Activated CD8-positive, alpha-beta T cell treated with anti-CD3 and anti-CD28 coated beads for 36 hours (primary cell): ENCODE data around the gene ATP5MC3. TPM values are rescaled to one million over a fixed set of nuclear protein-coding genes. Genes with fewer than 3 reads are reported as not detected.
"Not testable (repeated sequence)": the region's sequence is repeated elsewhere in the genome, so short reads cannot be mapped to it uniquely, and the experiment has no call there.

ENCODE experiments used
- ATAC-seq: fragments of 200-7000 bp; cut with Tn5 transposase; one replicate; pipeline ENCODE4 v1.10.0; 2021; ENCODE audit warnings: mild to moderate bottlenecking, moderate library complexity
- CTCF ChIA-PET: fragments of 350-600 bp; sonication (Branson Sonifier 250); formaldehyde crosslinking; loops from one replicate; lab custom pipeline; 2021; ENCODE audit warnings: antibody characterized with exemption; lab: Charles Lee
- POLR2A ChIA-PET: fragments of 350-600 bp; sonication (Branson Sonifier 250); formaldehyde crosslinking; loops from one replicate; lab custom pipeline; 2021; ENCODE audit warnings: antibody characterized with exemption; lab: Charles Lee
- DNase-seq: peaks from one replicate; pipeline ENCODE4 v3.0.0-alpha.2; 2020
- H3K27ac Mint-ChIP-seq: one replicate; pipeline ENCODE4 v1.8.0; 2021; ENCODE audit warnings: mild to moderate bottlenecking, mixed read lengths
- H3K27me3 Mint-ChIP-seq: one replicate; pipeline ENCODE4 v1.8.0; 2021; ENCODE audit warnings: mixed read lengths
- H3K36me3 Mint-ChIP-seq: one replicate; pipeline ENCODE4 v1.8.0; 2021; ENCODE audit warnings: low read depth, mixed read lengths
- H3K4me1 Mint-ChIP-seq: one replicate; pipeline ENCODE4 v1.8.0; 2021; ENCODE audit warnings: low read depth, mixed read lengths
- H3K4me3 Mint-ChIP-seq: one replicate; pipeline ENCODE4 v1.8.0; 2021; ENCODE audit warnings: mild to moderate bottlenecking, moderate library complexity, mixed read lengths
- H3K9me3 Mint-ChIP-seq: one replicate; pipeline ENCODE4 v1.8.0; 2021; ENCODE audit warnings: mixed read lengths
- CTCF ChIP-seq: fragments of 200-600 bp; IDR thresholded peaks from one replicate; pipeline ENCODE4 v1.8.0; 2022; ENCODE audit warnings: antibody characterized with exemption, mild to moderate bottlenecking
- intact Hi-C: fragments of 100-400 bp; cut with micrococcal nuclease; formaldehyde crosslinking; loops from one replicate; pipeline ENCODE4 v1.10.0; 2022
- total RNA-seq, 2 experiments: library from RNA; stranded (reverse); gene quantifications; one replicate each; pipeline ENCODE4 v1.2.3, GENCODE V29; 2021

ATP5MC3 gene
- total RNA-seq: 100 to 1,000 TPM; 399 to 401 TPM

DNA sequence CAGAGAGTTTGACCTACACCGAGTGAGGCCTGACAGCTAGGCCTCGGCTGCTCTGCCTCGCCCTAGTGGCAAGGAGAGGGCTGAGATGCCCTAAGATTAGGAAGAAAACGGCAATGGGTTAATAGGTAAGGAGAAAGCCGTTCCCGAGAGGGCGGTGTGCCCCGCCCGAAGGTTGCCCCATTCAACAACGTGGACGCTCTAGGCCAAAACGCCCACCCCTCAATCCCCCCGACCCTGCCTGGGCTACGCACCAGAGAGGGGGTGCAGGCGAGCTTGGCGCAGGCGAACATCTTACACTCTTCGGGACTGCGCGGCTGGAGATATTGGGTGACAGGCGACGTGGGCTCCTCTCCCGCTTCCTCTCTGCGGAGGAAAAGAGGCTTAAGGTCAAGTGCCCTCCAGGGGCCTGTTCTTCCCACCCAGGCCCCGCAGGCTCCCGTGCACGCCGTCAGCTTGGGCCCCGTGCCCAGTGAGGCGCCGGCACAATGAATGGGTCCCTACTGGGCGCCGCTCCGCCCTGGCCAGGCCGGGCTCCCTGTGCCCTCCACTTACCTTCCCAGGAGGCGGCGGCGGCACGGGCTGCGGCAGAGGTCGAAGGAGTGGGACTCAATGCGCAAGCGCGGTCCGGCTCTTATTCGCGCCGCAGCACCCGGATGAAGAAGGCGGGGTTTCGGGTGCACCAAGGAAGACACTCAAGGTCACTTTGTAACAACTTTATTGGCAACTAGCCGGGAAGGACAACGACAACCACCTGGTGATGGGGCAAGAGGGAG lies at the start of gene ATP5MC3:
ATP5MC3 (minus strand) TSS at position 607 of the 773 bp plus-strand sequence; CDS start at position 290, 317 bp downstream.
- ChIA-PET CTCF (interaction anchor here (0.9 to 3.8 kb wide), 3 partner anchors 10 to 70 kb away, joined by 3 to 15 read pairs (median 4); partner anchors contain the start of gene ATF2), POLR2A (interaction anchor here (0.6 to 3.2 kb wide), 2 partner anchors 14 to 100 kb away, joined by 3 to 23 read pairs; partner anchors contain the start of gene ATF2)
- ATAC-seq (peak; percentile 92), DNase-seq (peak; percentile 97)
- Mint-ChIP-seq H3K9me3 (no peaks in the 10 kb centered on the region), H3K36me3 (peaks cover 46% of the 10 kb centered on the region), H3K27ac (peak within 1 kb of the TSS; percentile 95), H3K27me3 (no peaks in the 10 kb centered on the region), H3K4me1 (peaks cover 35% of the 10 kb centered on the region), H3K4me3 (peak within 1 kb of the TSS; percentile 93)
- intact Hi-C loops: no loop called here
- TF ChIP-seq CTCF: peak; percentile 20

GRCh38 chr2:175228601-175229000 lies 47.1 kb upstream of the ATP5MC3 start:
- H3K9me3 Mint-ChIP-seq, POLR2A ChIA-PET, ATAC-seq, H3K27ac Mint-ChIP-seq, H3K4me3 Mint-ChIP-seq, H3K36me3 Mint-ChIP-seq, intact Hi-C loops: not testable (repeated sequence)
- peak; percentile 7 for DNase-seq
- Mint-ChIP-seq H3K27me3 (peaks cover 21% of the 10 kb centered on the region), H3K4me1 (peaks cover 18% of the 10 kb centered on the region)
- CTCF ChIA-PET: interaction anchor here (1.4 kb wide), 1 partner anchor 23 kb away, joined by 6 read pairs; no protein-coding TSS in a partner anchor

GRCh38 chr2:175228179-175228578 lies 46.7 kb upstream of the ATP5MC3 start:
- H3K4me1 Mint-ChIP-seq: peaks cover 14% of the 10 kb centered on the region
- DNase-seq (no peak), ATAC-seq (peak; percentile 61)
- peaks cover 25% of the 10 kb centered on the region for H3K27me3 Mint-ChIP-seq
- H3K9me3 Mint-ChIP-seq: no peaks in the 10 kb centered on the region
- no peak overlapping the region for H3K4me3 Mint-ChIP-seq
- POLR2A ChIA-PET: no interaction called here
- intact Hi-C loops: no loop called here
- H3K36me3 Mint-ChIP-seq: no peaks in the 10 kb centered on the region
- CTCF ChIA-PET: interaction anchor here (1.4 kb wide), 1 partner anchor 23 kb away, joined by 6 read pairs; no protein-coding TSS in a partner anchor
- H3K27ac Mint-ChIP-seq: no peak overlapping the region
- no peak for TF ChIP-seq CTCF

DNA sequence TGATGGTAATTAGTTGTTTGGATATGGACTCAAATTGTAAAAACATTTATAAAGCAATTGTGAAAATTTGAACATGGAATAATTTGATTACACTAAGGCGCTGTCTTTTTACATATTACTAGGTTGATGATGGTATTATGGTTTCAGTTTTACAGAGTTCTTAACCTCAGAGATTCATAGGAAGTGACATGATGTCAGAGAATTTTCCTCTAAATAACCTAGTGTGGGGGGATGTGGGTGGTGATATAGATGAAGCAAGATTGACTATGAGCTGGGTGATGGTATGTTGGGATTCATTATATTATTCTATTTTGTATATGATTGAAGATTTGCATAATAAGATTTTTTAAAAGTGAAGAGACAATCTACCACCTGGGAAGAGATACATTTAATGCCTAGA lies 45.9 kb upstream of the ATP5MC3 start:
- intact Hi-C loops: no loop called here
- H3K27ac Mint-ChIP-seq: peak overlapping the region; percentile 73
- peak; percentile 94 for ATAC-seq
- no peaks in the 10 kb centered on the region for H3K9me3 Mint-ChIP-seq
- peak; percentile 47 for DNase-seq
- peaks cover 30% of the 10 kb centered on the region for H3K27me3 Mint-ChIP-seq
- H3K4me3 Mint-ChIP-seq: no peak overlapping the region
- no peaks in the 10 kb centered on the region for H3K36me3 Mint-ChIP-seq
- POLR2A ChIA-PET: no interaction called here
- TF ChIP-seq CTCF: no peak
- CTCF ChIA-PET: no interaction called here
- H3K4me1 Mint-ChIP-seq: peaks cover 14% of the 10 kb centered on the region

GRCh38 chr2:175220075-175220474 lies 38.6 kb upstream of the ATP5MC3 start:
- ChIA-PET CTCF (interaction anchor here (1.0 to 2.3 kb wide), 3 partner anchors 12 to 31 kb away, joined by 3 to 5 read pairs (median 3); no protein-coding TSS in a partner anchor), POLR2A (no interaction called here)
- no peak for ATAC-seq
- no peak overlapping the region for H3K27ac Mint-ChIP-seq
- no peak for DNase-seq
- H3K4me1 Mint-ChIP-seq: no peaks in the 10 kb centered on the region
- H3K36me3 Mint-ChIP-seq: no peaks in the 10 kb centered on the region
- intact Hi-C loops: no loop called here
- H3K4me3 Mint-ChIP-seq: no peak overlapping the region
- TF ChIP-seq CTCF: no peak
- H3K27me3 Mint-ChIP-seq: peaks cover 38% of the 10 kb centered on the region
- no peaks in the 10 kb centered on the region for H3K9me3 Mint-ChIP-seq
